Measurements from ENCODE around the gene INTS15.

The INTS15 gene

GRCh38 chr7:6654842-6655610, 65.2 kb downstream of the INTS15 start:
- no peak for TF ChIP-seq CTCF (conservative IDR thresholded peaks at IDR 0.05; ENCODE audit: low read depth, low read length)
- DNase-seq (ENCODE audit: low read depth) = no peak
- H3K4me3 ChIP-seq (ENCODE audit: low read length) = no peak overlapping the region

GRCh38 chr7:6655636-6656385, 66.0 kb downstream of the INTS15 start:
- no peak for TF ChIP-seq CTCF (conservative IDR thresholded peaks at IDR 0.05; ENCODE audit: low read depth, low read length)
- H3K4me3 ChIP-seq (ENCODE audit: low read length) = no peak overlapping the region
- no peak for DNase-seq (ENCODE audit: low read depth)

- no peak for DNase-seq (ENCODE audit: low read depth)
- H3K4me3 ChIP-seq (ENCODE audit: low read length) = no peak overlapping the region
- TF ChIP-seq CTCF (conservative IDR thresholded peaks at IDR 0.05; ENCODE audit: low read depth, low read length) = no peak
These were observed 66.6 kb downstream of the INTS15 start for GRCh38 chr7:6656413-6656812.

All from retinal pigment epithelial cell (primary cell).